ENCODE results near the gene AJM1.

AJM1 gene

GRCh38 chr9:136849038-136849959, 7.0 kb downstream of the AJM1 start, which contains the start of gene PHPT1:
Gene PHPT1 (plus strand): TSS chr9:136849409. CDS start chr9:136849431, 22 bp downstream.
- peak within 1 kb of the TSS; percentile 95 for H3K4me3 ChIP-seq (ENCODE audit: control insufficient read depth, low read depth, low read length)
- peak; percentile 97 for DNase-seq (ENCODE audit: low read depth)
- TF ChIP-seq CTCF (IDR thresholded peaks at IDR 0.05; ENCODE audit: control insufficient read depth, insufficient read depth, low read depth, low read length, missing control alignments) = no peak

GRCh38 chr9:136849960-136850865, 7.9 kb downstream of the AJM1 start:
- DNase-seq (ENCODE audit: low read depth) = no peak

GRCh38 chr9:136850866-136851775, 8.8 kb downstream of the AJM1 start:
- TF ChIP-seq CTCF (IDR thresholded peaks at IDR 0.05; ENCODE audit: control insufficient read depth, insufficient read depth, low read depth, low read length, missing control alignments) = no peak
- no peak overlapping the region; the same call in 1 of the 2 replicates for H3K4me3 ChIP-seq (ENCODE audit: control insufficient read depth, low read depth, low read length)
- no peak for DNase-seq (ENCODE audit: low read depth)

More at GRCh38 chr9:136849960-136850865, 7.9 kb downstream of the AJM1 start:
- peak overlapping the region; percentile 95 for H3K4me3 ChIP-seq (ENCODE audit: control insufficient read depth, low read depth, low read length)
- TF ChIP-seq CTCF (IDR thresholded peaks at IDR 0.05; ENCODE audit: control insufficient read depth, insufficient read depth, low read depth, low read length, missing control alignments) = no peak

- no peak within 1 kb of the TSS for H3K4me3 ChIP-seq (ENCODE audit: control insufficient read depth, low read depth, low read length)
- no peak for TF ChIP-seq CTCF (IDR thresholded peaks at IDR 0.05; ENCODE audit: control insufficient read depth, insufficient read depth, low read depth, low read length, missing control alignments)
- DNase-seq (ENCODE audit: low read depth) = no peak
These were observed 9.8 kb downstream of the AJM1 start, which contains the start of gene MAMDC4 for GRCh38 chr9:136851941-136852663. Gene MAMDC4 (plus strand): TSS chr9:136852346. CDS start chr9:136852417, 71 bp downstream.

GRCh38 chr9:136852664-136853595, 10.7 kb downstream of the AJM1 start:
- DNase-seq (ENCODE audit: low read depth) = no peak
- H3K4me3 ChIP-seq (ENCODE audit: control insufficient read depth, low read depth, low read length) = no peak overlapping the region
- no peak for TF ChIP-seq CTCF (IDR thresholded peaks at IDR 0.05; ENCODE audit: control insufficient read depth, insufficient read depth, low read depth, low read length, missing control alignments)
